NCI-H2227 treated with DMSO at 0.1 percent for 48 hours (cell line): ENCODE measurements around the gene RIPK1.

Source experiments
- DNase-seq: peaks from one replicate; lab custom pipeline; 2025; lab: John Stamatoyannopoulos, UW

Gene RIPK1

DNA sequence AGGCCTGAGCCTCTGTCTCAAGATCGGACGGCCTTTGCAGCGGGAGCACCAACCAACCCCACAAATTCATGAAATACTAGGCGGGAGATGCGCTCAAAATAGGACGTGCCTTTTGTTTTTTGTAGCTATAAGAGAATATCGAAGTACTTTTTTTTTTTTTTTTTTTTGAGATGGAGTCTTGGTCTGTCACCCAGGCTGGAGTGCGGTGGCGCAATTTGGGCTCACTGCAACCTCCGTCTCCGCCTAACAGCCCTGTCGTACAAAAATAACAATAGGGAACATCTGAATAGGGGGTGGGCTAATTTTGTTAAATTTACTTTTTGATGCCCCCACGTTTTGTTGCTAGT is 94.9 kb downstream of the RIPK1 start:
- DNase-seq = no peak

DNA sequence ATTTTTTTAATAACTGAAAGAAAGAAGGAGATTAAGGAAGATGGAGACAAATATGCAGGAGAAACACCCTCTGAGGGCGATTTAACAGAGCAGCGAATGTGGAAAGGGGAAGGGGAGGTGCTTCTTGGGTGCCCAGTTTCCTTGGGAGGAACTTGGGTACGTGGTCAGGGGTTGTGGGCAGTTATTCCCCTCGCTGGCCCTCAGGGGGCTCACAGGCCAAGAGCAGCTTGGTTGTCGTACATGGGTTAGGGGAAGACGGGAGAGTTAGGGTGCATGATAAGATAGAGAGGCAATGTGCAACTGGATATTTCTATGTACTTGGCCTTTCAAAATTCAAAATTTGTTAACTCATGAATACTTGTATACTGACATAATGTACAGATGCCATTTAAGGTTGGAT is 96.1 kb downstream of the RIPK1 start:
- no peak for DNase-seq
